Mesothelial cell of epicardium (in vitro differentiated cells): ENCODE results near the gene HOXC11. TPM values are rescaled to one million over a fixed set of nuclear protein-coding genes. Genes with fewer than 3 reads are reported as not detected.
A peak's percentile ranks its signal among the peaks of the same experiment; 100 is the strongest.

ENCODE experiments used
- DNase-seq, 2 experiments: peaks; one replicate each; pipeline ENCODE4 v3.0.0; 2021; ENCODE audit warnings: low spot score in 2 of 2; ENCODE audit not compliant: unreplicated experiment in 2 of 2
- H3K27ac Mint-ChIP-seq: 2 replicates; pipeline ENCODE4 v1.8.0; 2021; ENCODE audit warnings: mixed read lengths
- H3K27me3 Mint-ChIP-seq: 2 replicates; pipeline ENCODE4 v1.8.0; 2021; ENCODE audit warnings: low read depth, mixed read lengths
- H3K36me3 Mint-ChIP-seq: 2 replicates; pipeline ENCODE4 v1.8.0; 2021; ENCODE audit warnings: mixed read lengths
- H3K4me1 Mint-ChIP-seq: 2 replicates; pipeline ENCODE4 v1.8.0; 2021; ENCODE audit warnings: mixed read lengths
- H3K4me3 Mint-ChIP-seq: 2 replicates; pipeline ENCODE4 v1.8.0; 2021; ENCODE audit warnings: mild to moderate bottlenecking, moderate library complexity, mixed read lengths
- H3K9me3 Mint-ChIP-seq: 2 replicates; pipeline ENCODE4 v1.8.0; 2021; ENCODE audit warnings: mixed read lengths
- CTCF ChIP-seq: fragments of 200-600 bp; sonication (generic); IDR thresholded peaks from one replicate; pipeline ENCODE4 v1.5.0; 2021; ENCODE audit warnings: antibody characterized with exemption; ENCODE audit not compliant: unreplicated experiment
- total RNA-seq: library from RNA; stranded (reverse); gene quantifications from 3 replicates; pipeline ENCODE4 v1.2.1, GENCODE V29; 2021

HOXC11 gene
- total RNA-seq, 1 donor from 2014 or later = 0.60 TPM

- Mint-ChIP-seq H3K36me3 (no peaks in the 10 kb centered on the region), H3K9me3 (no peaks in the 10 kb centered on the region), H3K4me1 (peaks cover 27% of the 10 kb centered on the region), H3K27ac (no peak overlapping the region), H3K27me3 (peaks cover 100% of the 10 kb centered on the region), H3K4me3 (peak overlapping the region; percentile 57)
- DNase-seq = no peak
- TF ChIP-seq CTCF = no peak
Observed at GRCh38 chr12:53993162-53994008, 20.5 kb downstream of the HOXC11 start.

- H3K9me3 Mint-ChIP-seq = no peaks in the 10 kb centered on the region
- peak overlapping the region; percentile 57 for H3K4me3 Mint-ChIP-seq
- TF ChIP-seq CTCF = no peak
Observed at GRCh38 chr12:53994009-53994263, 21.0 kb downstream of the HOXC11 start.

GRCh38 chr12:53994264-53995001 is 21.5 kb downstream of the HOXC11 start:
- Mint-ChIP-seq H3K9me3 (no peaks in the 10 kb centered on the region), H3K4me3 (peak overlapping the region; percentile 57), H3K4me1 (peaks cover 22% of the 10 kb centered on the region)

More at GRCh38 chr12:53994009-53994263, 21.0 kb downstream of the HOXC11 start:
- H3K27ac Mint-ChIP-seq = no peak overlapping the region
- no peaks in the 10 kb centered on the region for H3K36me3 Mint-ChIP-seq
- H3K27me3 Mint-ChIP-seq = peaks cover 100% of the 10 kb centered on the region
- H3K4me1 Mint-ChIP-seq = peaks cover 26% of the 10 kb centered on the region
- no peak for DNase-seq

GRCh38 chr12:53995002-53995377 is 22.1 kb downstream of the HOXC11 start:
- no peak for DNase-seq
- Mint-ChIP-seq H3K27ac (no peak overlapping the region), H3K4me3 (peak overlapping the region; percentile 56), H3K36me3 (no peaks in the 10 kb centered on the region), H3K9me3 (no peaks in the 10 kb centered on the region), H3K27me3 (peaks cover 100% of the 10 kb centered on the region), H3K4me1 (peaks cover 22% of the 10 kb centered on the region)
- no peak for TF ChIP-seq CTCF

More at GRCh38 chr12:53994264-53995001, 21.5 kb downstream of the HOXC11 start:
- no peaks in the 10 kb centered on the region for H3K36me3 Mint-ChIP-seq
- peaks cover 100% of the 10 kb centered on the region for H3K27me3 Mint-ChIP-seq
- DNase-seq = no peak
- no peak overlapping the region for H3K27ac Mint-ChIP-seq
- no peak for TF ChIP-seq CTCF

- DNase-seq = no peak
- TF ChIP-seq CTCF = no peak
- H3K9me3 Mint-ChIP-seq = no peaks in the 10 kb centered on the region
- no peak overlapping the region for H3K27ac Mint-ChIP-seq
- H3K36me3 Mint-ChIP-seq = no peaks in the 10 kb centered on the region
- H3K4me3 Mint-ChIP-seq = peak overlapping the region; percentile 56
- H3K27me3 Mint-ChIP-seq = peaks cover 100% of the 10 kb centered on the region
- H3K4me1 Mint-ChIP-seq = peaks cover 22% of the 10 kb centered on the region
Observed at GRCh38 chr12:53995378-53996239, 22.7 kb downstream of the HOXC11 start.
